K562 (cell line): ENCODE data around the gene C3orf85.

Experiments used
- CBX2 ChIP-seq: fragments of 200-600 bp; sonication (generic); IDR thresholded peaks from one replicate; pipeline ENCODE4 v1.6.1; 2012; ENCODE audit warnings: mild to moderate bottlenecking, low read length, inconsistent platforms; ENCODE audit not compliant: insufficient read depth, poor library complexity, severe bottlenecking
- CTCF ChIP-seq, 3 experiments: IDR thresholded peaks in 2 of 3; conservative IDR thresholded peaks in 1 of 3; 2 replicates each; pipeline ENCODE4 v1.5.1; 2011 to 2012; ENCODE audit warnings: low read length in 3 of 3, mild to moderate bottlenecking in 3 of 3, control low read depth in 2 of 3, improper control_type of control experiment in 1 of 3, inconsistent platforms in 1 of 3, low read depth in 1 of 3, mixed read lengths in 1 of 3, moderate library complexity in 1 of 3; ENCODE audit not compliant: insufficient read depth in 2 of 3
- JUN ChIP-seq, 2 experiments: sonication (generic) in 1 of 2; formaldehyde crosslinking in 1 of 2; IDR thresholded peaks; 2 replicates each; pipeline versions ENCODE4 v1.6.1 to v1.8.0; 2012 to 2022; ENCODE audit warnings: borderline replicate concordance in 2 of 2, mild to moderate bottlenecking in 2 of 2, improper control_type of control experiment in 1 of 2, low read depth in 1 of 2, low read length in 1 of 2, missing genetic modification reagents in 1 of 2
- KAT2B ChIP-seq: IDR thresholded peaks from one replicate; pipeline ENCODE4 v1.6.1; 2012; ENCODE audit warnings: low read depth, mild to moderate bottlenecking, control low read depth, inconsistent platforms, low read length, moderate library complexity
- MYNN ChIP-seq, 2 experiments: sonication (generic); formaldehyde crosslinking in 1 of 2; IDR thresholded peaks; 2 replicates each; pipeline versions ENCODE4 v1.5.0 to v1.6.1; 2016 to 2020; ENCODE audit warnings: antibody characterized with exemption in 1 of 2, missing genetic modification reagents in 1 of 2
- RAD21 ChIP-seq, 2 experiments: fragments of 250-450 bp in 1 of 2; fragments of 450-650 bp in 1 of 2; sonication (Bioruptor Pico) in 1 of 2; formaldehyde crosslinking in 1 of 2; IDR thresholded peaks in 1 of 2; conservative IDR thresholded peaks in 1 of 2; 2 replicates each; pipeline versions ENCODE4 v1.4.0 to v1.8.0; 2020 to 2022; ENCODE audit warnings: mild to moderate bottlenecking in 2 of 2, moderate library complexity in 1 of 2
- TCF7 ChIP-seq: sonication (generic); IDR thresholded peaks from 2 replicates; pipeline ENCODE4 v1.6.1; 2016; ENCODE audit warnings: antibody characterized with exemption, borderline replicate concordance
- ZKSCAN1 ChIP-seq: fragments of 150-350 bp; IDR thresholded peaks from 2 replicates; pipeline ENCODE4 v1.6.1; 2016; ENCODE audit warnings: low read depth, low read length
- ZNF57 ChIP-seq: fragments of 450-650 bp; formaldehyde crosslinking; IDR thresholded peaks from 2 replicates; pipeline ENCODE4 v1.4.0; 2020; ENCODE audit warnings: mild to moderate bottlenecking, moderate library complexity

GRCh38 chr3:109137761-109138160 lies 1.2 kb downstream of the C3orf85 start:
- TF ChIP-seq CBX2 (no peak), MYNN (IDR thresholded peaks at IDR 0.05) (no peak), MYNN (CRISPR knock-in tag; IDR thresholded peaks at IDR 0.05) (no peak), JUN (IDR thresholded peaks at IDR 0.05; ENCODE audit: borderline replicate concordance, low read depth, low read length) (no peak), JUN (CRISPR knock-in tag; IDR thresholded peaks at IDR 0.05; ENCODE audit: borderline replicate concordance) (no peak), CTCF (IDR thresholded peaks at IDR 0.05 in 2 of 3, conservative IDR thresholded peaks at IDR 0.05 in 1 of 3; ENCODE audit: insufficient read depth in 2 of 3, low read depth in 1 of 3, low read length in 3 of 3) (no peak), TCF7 (no peak), RAD21 (CRISPR knock-in tag; conservative IDR thresholded peaks at IDR 0.05 in 1 of 2, IDR thresholded peaks at IDR 0.05 in 1 of 2) (no peak), ZNF57 (CRISPR knock-in tag) (no peak), KAT2B (no peak), ZKSCAN1 (no peak)
